SU-DHL-6 (cell line): ENCODE results near the gene NR2E3.

ENCODE experiments used
- EZH2phosphoT487 ChIP-seq: fragments of 200-600 bp; sonication (generic), shearing (Covaris generic); conservative IDR thresholded peaks from 2 replicates; pipeline ENCODE4 v1.6.1; 2018; ENCODE audit warnings: mild to moderate bottlenecking, antibody characterized with exemption, low read length, moderate library complexity, mixed read lengths
- TF ChIP-seq, protein P1 (sequence below): fragments of 200-600 bp; sonication (generic); IDR thresholded peaks from one replicate; pipeline ENCODE4 v1.5.1; 2017; ENCODE audit warnings: antibody characterized with exemption, mild to moderate bottlenecking, low read length, moderate library complexity; ENCODE audit not compliant: insufficient read depth, poor library complexity, severe bottlenecking

- TF ChIP-seq, protein P1, sequence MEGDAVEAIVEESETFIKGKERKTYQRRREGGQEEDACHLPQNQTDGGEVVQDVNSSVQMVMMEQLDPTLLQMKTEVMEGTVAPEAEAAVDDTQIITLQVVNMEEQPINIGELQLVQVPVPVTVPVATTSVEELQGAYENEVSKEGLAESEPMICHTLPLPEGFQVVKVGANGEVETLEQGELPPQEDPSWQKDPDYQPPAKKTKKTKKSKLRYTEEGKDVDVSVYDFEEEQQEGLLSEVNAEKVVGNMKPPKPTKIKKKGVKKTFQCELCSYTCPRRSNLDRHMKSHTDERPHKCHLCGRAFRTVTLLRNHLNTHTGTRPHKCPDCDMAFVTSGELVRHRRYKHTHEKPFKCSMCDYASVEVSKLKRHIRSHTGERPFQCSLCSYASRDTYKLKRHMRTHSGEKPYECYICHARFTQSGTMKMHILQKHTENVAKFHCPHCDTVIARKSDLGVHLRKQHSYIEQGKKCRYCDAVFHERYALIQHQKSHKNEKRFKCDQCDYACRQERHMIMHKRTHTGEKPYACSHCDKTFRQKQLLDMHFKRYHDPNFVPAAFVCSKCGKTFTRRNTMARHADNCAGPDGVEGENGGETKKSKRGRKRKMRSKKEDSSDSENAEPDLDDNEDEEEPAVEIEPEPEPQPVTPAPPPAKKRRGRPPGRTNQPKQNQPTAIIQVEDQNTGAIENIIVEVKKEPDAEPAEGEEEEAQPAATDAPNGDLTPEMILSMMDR: peak; percentile 62
- no peak for TF ChIP-seq EZH2phosphoT487
These were observed 30.0 kb upstream of the NR2E3 start for GRCh38 chr15:71780115-71780976.
